Sigmoid colon (tissue), 4 donors: ENCODE measurements around the gene L1TD1.

ENCODE experiments used
- POLR2A ChIP-seq, 2 donors: fragments of 450-650 bp; IDR thresholded peaks; one replicate each; pipeline ENCODE4 v1.6.1; 2016; ENCODE audit warnings: antibody characterized with exemption in 2 of 2, mild to moderate bottlenecking in 2 of 2, moderate library complexity in 2 of 2
- POLR2AphosphoS5 ChIP-seq, 4 donors: sonication (generic); formaldehyde crosslinking; IDR thresholded peaks; one replicate each; pipeline ENCODE4 v1.6.1; 2017; ENCODE audit warnings: antibody characterized with exemption in 4 of 4

DNA sequence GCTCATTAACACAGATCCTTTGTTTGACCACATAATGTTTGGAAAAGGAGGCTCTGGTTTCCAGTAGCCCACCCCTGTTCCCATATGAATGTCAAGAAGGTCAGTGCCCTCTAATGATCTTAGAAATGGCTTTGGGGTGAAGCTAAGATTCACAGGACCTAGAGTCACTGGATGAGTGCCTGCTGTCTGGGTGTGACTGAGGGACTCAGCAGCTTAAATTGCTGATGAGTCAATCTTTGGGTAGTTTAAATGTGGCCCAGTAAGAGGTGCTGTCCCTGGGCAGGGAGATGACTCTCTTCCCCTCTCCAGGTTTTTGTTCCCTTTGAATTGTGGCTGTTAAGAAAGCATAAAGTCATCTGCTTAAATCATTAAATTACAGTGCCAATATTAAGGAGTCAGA, 50.6 kb downstream of the L1TD1 start:
- TF ChIP-seq POLR2A (IDR thresholded peaks at IDR 0.05) (no peak), POLR2AphosphoS5 (IDR thresholded peaks at IDR 0.05) (no peak)
